GM12878 (cell line): Measurements from ENCODE around the gene METTL21C. TPM values are rescaled to one million over a fixed set of nuclear protein-coding genes. Genes with fewer than 3 reads are reported as not detected.

Experiments used
- ATAC-seq: fragments of 200-7000 bp; cut with Tn5 transposase; 3 replicates; pipeline ENCODE4 v1.9.1; 2020; ENCODE audit warnings: mild to moderate bottlenecking, moderate library complexity
- BruUV-seq: library from RNA; stranded (reverse); fragments of 400-500 nt; replicated peaks from 2 replicates; lab custom pipeline; 2021; lab: Mats Ljungman, UMichigan
- CTCF ChIA-PET: fragments of 300-600 bp; sonication (Branson Sonifier 250); formaldehyde crosslinking; extraction: SDS; loops from one replicate; lab custom pipeline; 2021; ENCODE audit warnings: inconsistent platforms; lab: Yijun Ruan, JAX
- POLR2A ChIA-PET: fragments of 350-600 bp; formaldehyde crosslinking; extraction: SDS; loops from one replicate; lab custom pipeline; 2021; ENCODE audit warnings: inconsistent platforms; lab: Charles Lee
- RAD21 ChIA-PET: fragments of 300-600 bp; sonication (Branson Sonifier 250); formaldehyde crosslinking; loops from one replicate; lab custom pipeline; 2023; ENCODE audit warnings: antibody characterized with exemption; ENCODE audit not compliant: unreplicated experiment; lab: Charles Lee
- SMC1A ChIA-PET: fragments of 300-600 bp; sonication (Branson Sonifier 250); formaldehyde crosslinking; loops from one replicate; lab custom pipeline; 2023; ENCODE audit not compliant: unreplicated experiment, uncharacterized antibody; lab: Charles Lee
- DNase-seq: peaks from one replicate; pipeline ENCODE4 v3.0.0-alpha.2; 2011; ENCODE audit warnings: low read depth, low spot score
- FAIRE-seq: peaks from 3 replicates; lab custom pipeline; 2011; peaks lifted over from hg19 to GRCh38; lab: Jason Lieb, UNC
- H2AFZ ChIP-seq: 2 replicates; pipeline ENCODE4 v1.6.0; 2011; ENCODE audit warnings: low read depth, low read length, control low read depth; ENCODE audit not compliant: control insufficient read depth
- H3K27ac ChIP-seq: 2 replicates; pipeline ENCODE4 v1.5.1; 2011; ENCODE audit warnings: control low read depth; ENCODE audit not compliant: control insufficient read depth, insufficient read depth
- H3K27me3 ChIP-seq, 2 experiments: replicated peaks in 1 of 2; 2 replicates each; pipeline versions ENCODE4 v1.6.0 to v1.6.1; 2011; ENCODE audit warnings: low read length in 1 of 2; ENCODE audit not compliant: control insufficient read depth in 2 of 2, insufficient read depth in 2 of 2
- H3K36me3 ChIP-seq, 2 experiments: 2 replicates each; pipeline ENCODE4 v1.5.1; 2011; ENCODE audit warnings: low read length in 1 of 2; ENCODE audit not compliant: control insufficient read depth in 2 of 2, insufficient read depth in 2 of 2
- H3K4me1 ChIP-seq: 2 replicates; pipeline ENCODE4 v1.6.1; 2011; ENCODE audit warnings: mild to moderate bottlenecking, low read length, moderate library complexity, mixed read lengths; ENCODE audit not compliant: control insufficient read depth, insufficient read depth
- H3K4me2 ChIP-seq: 2 replicates; pipeline ENCODE4 v1.6.0; 2011; ENCODE audit warnings: control low read depth; ENCODE audit not compliant: control insufficient read depth, insufficient read depth
- H3K4me3 ChIP-seq: fragments of 200-600 bp; sonication (generic); 2 replicates; pipeline ENCODE4 v1.5.1; 2016
- H3K79me2 ChIP-seq: 2 replicates; pipeline ENCODE4 v1.6.0; 2011; ENCODE audit warnings: low read length; ENCODE audit not compliant: control insufficient read depth, insufficient read depth
- H3K9ac ChIP-seq: 2 replicates; pipeline ENCODE4 v1.8.0; 2011; ENCODE audit warnings: low read length, control low read depth, mixed read lengths; ENCODE audit not compliant: control insufficient read depth, insufficient read depth
- H3K9me3 ChIP-seq: replicated peaks from 3 replicates; pipeline ENCODE4 v1.5.1; 2011; ENCODE audit warnings: mild to moderate bottlenecking, low read length; ENCODE audit not compliant: control insufficient read depth, insufficient read depth
- H4K20me1 ChIP-seq: 2 replicates; pipeline ENCODE4 v1.6.0; 2011; ENCODE audit not compliant: control insufficient read depth, insufficient read depth
- BCL11A ChIP-seq: IDR thresholded peaks from 2 replicates; pipeline ENCODE4 v1.6.1; 2011; ENCODE audit warnings: low read depth, low read length
- NFYB ChIP-seq: IDR thresholded peaks from 2 replicates; pipeline ENCODE4 v1.6.1; 2011; ENCODE audit warnings: low read depth, mild to moderate bottlenecking, low read length, improper control_type of control experiment, moderate library complexity; ENCODE audit not compliant: insufficient read depth
- WGBS: methylation state at CpG from one replicate; pipeline ENCODE4 v1.1.6; 2016; ENCODE audit warnings: low lambda C conversion rate; ENCODE audit not compliant: insufficient replicate concordance, insufficient coverage; ENCODE audit errors: missing lambda C conversion rate; 5-methylcytosine and 5-hydroxymethylcytosine counted together
- in situ Hi-C: fragments of 300-500 bp; cut with MboI; formaldehyde crosslinking; loops from 9 replicates; pipeline ENCODE4 v1.14.3; 2018; ENCODE audit warnings: mixed read lengths
- intact Hi-C: fragments of 100-400 bp; cut with micrococcal nuclease; formaldehyde crosslinking; loops from one replicate; pipeline ENCODE4 v1.14.2; 2022; ENCODE audit not compliant: unreplicated experiment
- polyA plus RNA-seq, 11 experiments: library from polyadenylated mRNA; depleted of rRNA in 4 of 11; unstranded in 6 of 11; stranded (reverse) in 5 of 11; fragments of >200 nt; fragmentation: Nextera tagmentation in 4 of 11; fragmentation: Illumina TruSeq in 1 of 11; extraction: Ambion mirVana in 4 of 11; extraction: Trizol in 1 of 11; gene quantifications; 1 replicate in 1 of 11; 2 replicates in 10 of 11; pipeline versions ENCODE4 v1.2.1 to v1.2.3, GENCODE V29; 2011 to 2016; ENCODE audit warnings: inconsistent platforms in 2 of 11, missing spikeins in 2 of 11, low read depth in 1 of 11
- total RNA-seq, 4 experiments: library from RNA; depleted of rRNA in 3 of 4; stranded (reverse); fragments of >200 nt in 3 of 4; fragmentation: Illumina TruSeq in 1 of 4; extraction: Trizol in 1 of 4; gene quantifications; 2 replicates each; pipeline versions ENCODE4 v1.2.1 to v1.2.3, GENCODE V29; 2013 to 2021
- TF ChIP-seq, protein P1 (sequence below): IDR thresholded peaks from 2 replicates; pipeline ENCODE4 v1.6.1; 2012; ENCODE audit warnings: mild to moderate bottlenecking, low read depth, low read length

The METTL21C gene
- total and polyA plus RNA-seq, 10 of the 15 experiments (the other 5 are each of a cell fraction or from before 2014, with no cell fraction given): 0.13 TPM; not detected in 9

DNA sequence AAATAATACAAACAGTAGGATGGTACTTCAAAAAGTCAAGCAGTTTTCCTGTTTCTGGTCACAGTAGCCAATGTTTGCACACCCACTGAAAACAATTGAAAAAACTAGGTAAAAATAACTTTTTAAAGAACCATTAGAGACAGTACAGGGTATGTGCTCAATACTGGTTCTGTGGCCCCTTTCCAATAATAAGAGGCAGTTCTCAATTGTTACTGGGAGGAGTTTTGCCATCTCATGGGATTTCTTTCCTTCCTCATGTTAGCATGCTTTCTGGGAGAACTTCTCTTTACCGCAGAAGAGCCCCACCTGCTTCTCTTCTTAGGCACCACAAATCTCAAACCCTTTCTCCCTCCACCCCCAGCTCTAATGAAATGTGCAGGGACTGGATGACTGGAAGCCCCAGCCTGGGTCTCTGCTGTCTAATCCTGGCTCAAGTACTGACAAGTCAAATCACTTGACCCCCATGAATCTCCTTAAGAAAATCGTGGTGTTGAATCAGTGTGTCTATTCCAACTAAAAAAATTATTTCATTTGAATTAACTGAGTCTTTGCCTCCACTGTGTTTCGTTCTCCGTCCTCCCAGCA is 14.6 kb downstream of the METTL21C start:
- Histone ChIP-seq H3K27me3 (no peaks in the 10 kb centered on the region), H3K9ac (no peak overlapping the region), H3K36me3 (peaks cover 0 to 16% of the 10 kb centered on the region in 2 experiments; a peak in 3 of 4 replicates), H3K27ac (no peak overlapping the region), H3K79me2 (no peaks in the 10 kb centered on the region), H4K20me1 (no peaks in the 10 kb centered on the region), H3K9me3 (no peaks in the 10 kb centered on the region), H3K4me3 (no peak overlapping the region), H3K4me1 (no peaks in the 10 kb centered on the region), H2AFZ (no peak overlapping the region), H3K4me2 (no peak overlapping the region)
- BruUV-seq: no TSS peak
- SMC1A ChIA-PET: no interaction called here
- 77% methylated on average over 4 of the region's 4 CpGs for WGBS
- TF ChIP-seq NFYB: no peak
- TF ChIP-seq BCL11A: no peak
- TF ChIP-seq, protein P1, sequence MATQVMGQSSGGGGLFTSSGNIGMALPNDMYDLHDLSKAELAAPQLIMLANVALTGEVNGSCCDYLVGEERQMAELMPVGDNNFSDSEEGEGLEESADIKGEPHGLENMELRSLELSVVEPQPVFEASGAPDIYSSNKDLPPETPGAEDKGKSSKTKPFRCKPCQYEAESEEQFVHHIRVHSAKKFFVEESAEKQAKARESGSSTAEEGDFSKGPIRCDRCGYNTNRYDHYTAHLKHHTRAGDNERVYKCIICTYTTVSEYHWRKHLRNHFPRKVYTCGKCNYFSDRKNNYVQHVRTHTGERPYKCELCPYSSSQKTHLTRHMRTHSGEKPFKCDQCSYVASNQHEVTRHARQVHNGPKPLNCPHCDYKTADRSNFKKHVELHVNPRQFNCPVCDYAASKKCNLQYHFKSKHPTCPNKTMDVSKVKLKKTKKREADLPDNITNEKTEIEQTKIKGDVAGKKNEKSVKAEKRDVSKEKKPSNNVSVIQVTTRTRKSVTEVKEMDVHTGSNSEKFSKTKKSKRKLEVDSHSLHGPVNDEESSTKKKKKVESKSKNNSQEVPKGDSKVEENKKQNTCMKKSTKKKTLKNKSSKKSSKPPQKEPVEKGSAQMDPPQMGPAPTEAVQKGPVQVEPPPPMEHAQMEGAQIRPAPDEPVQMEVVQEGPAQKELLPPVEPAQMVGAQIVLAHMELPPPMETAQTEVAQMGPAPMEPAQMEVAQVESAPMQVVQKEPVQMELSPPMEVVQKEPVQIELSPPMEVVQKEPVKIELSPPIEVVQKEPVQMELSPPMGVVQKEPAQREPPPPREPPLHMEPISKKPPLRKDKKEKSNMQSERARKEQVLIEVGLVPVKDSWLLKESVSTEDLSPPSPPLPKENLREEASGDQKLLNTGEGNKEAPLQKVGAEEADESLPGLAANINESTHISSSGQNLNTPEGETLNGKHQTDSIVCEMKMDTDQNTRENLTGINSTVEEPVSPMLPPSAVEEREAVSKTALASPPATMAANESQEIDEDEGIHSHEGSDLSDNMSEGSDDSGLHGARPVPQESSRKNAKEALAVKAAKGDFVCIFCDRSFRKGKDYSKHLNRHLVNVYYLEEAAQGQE: no peak
- DNase-seq (no peak), FAIRE-seq (no peak), ATAC-seq (peak; percentile 22; the same call in 2 of the 3 replicates)
- in situ Hi-C loops (no loop called here), intact Hi-C loops (no loop called here)
- RAD21 ChIA-PET: no interaction called here
- POLR2A ChIA-PET: interaction anchor here (1.0 kb wide), 1 partner anchor 42 kb away, joined by 3 read pairs; no protein-coding TSS in a partner anchor
- CTCF ChIA-PET: no interaction called here
